Cardiac fibroblast (primary cell): Measurements from ENCODE around the gene RSPH4A.

Source experiments
- DNase-seq, 2 donors: peaks; one replicate each; pipeline versions ENCODE4 v3.0.0 to v3.0.0-alpha.2; 2010; ENCODE audit warnings: low read depth in 2 of 2
- H3K4me3 ChIP-seq, 2 donors: replicated peaks in 1 of 2; 1 replicate in 1 of 2; 2 replicates in 1 of 2; pipeline ENCODE4 v1.5.1; 2011; ENCODE audit warnings: low read depth in 2 of 2, low read length in 2 of 2, mild to moderate bottlenecking in 2 of 2, moderate library complexity in 1 of 2
- CTCF ChIP-seq: IDR thresholded peaks from one replicate; pipeline ENCODE4 v1.5.1; 2011; ENCODE audit warnings: low read depth, mild to moderate bottlenecking, low read length, inconsistent platforms

The RSPH4A gene

GRCh38 chr6:116676021-116676420 is 59.7 kb downstream of the RSPH4A start:
- no peak for DNase-seq
- no peak overlapping the region for H3K4me3 ChIP-seq
- TF ChIP-seq CTCF, result no peak

GRCh38 chr6:116680880-116681672 is 64.8 kb downstream of the RSPH4A start, which contains the start of gene KPNA5:
KPNA5 (plus strand) TSS chr6:116681211; CDS start chr6:116681335, 124 bp downstream.
- peak within 1 kb of the TSS; percentile 88 to 90 for H3K4me3 ChIP-seq
- no peak for TF ChIP-seq CTCF
- peak; percentile 92 to 94 for DNase-seq

GRCh38 chr6:116682334-116682712 is 66.0 kb downstream of the RSPH4A start:
- TF ChIP-seq CTCF, result no peak
- peak; percentile 56 to 58 for DNase-seq
- no peak overlapping the region for H3K4me3 ChIP-seq
